ENCODE results near the gene TMEM145. TPM values are rescaled to one million over a fixed set of nuclear protein-coding genes. Genes with fewer than 3 reads are reported as not detected.

Gene TMEM145
- total and polyA plus RNA-seq, 10 of the 15 experiments (the other 5 are each of a cell fraction or from before 2014, with no cell fraction given), result 0.04 to 0.97 (median 0.16) TPM; not detected in 4

DNA sequence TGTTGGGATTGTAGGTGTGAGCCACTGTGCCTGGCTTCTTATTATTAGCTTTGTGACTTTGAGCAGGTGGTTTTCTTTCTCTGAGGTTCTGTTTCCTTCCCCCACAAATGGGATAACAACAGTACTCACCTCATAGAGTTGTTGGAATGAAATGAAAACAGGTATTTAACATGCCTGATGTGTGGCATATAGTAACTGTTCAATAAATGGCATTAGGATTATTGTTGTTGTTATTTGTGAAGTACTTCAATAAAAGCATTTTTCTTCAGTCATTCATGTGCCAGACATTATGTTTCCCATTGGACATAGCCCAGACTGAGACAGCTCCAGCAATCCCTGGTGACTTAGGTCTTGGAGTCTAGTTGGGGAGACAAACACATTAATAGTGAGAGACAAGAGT, 13.9 kb downstream of the TMEM145 start:
- FAIRE-seq (no peak), ATAC-seq (no peak), DNase-seq (ENCODE audit: low read depth, low spot score) (no peak)
- RAD21 ChIA-PET (ENCODE audit: unreplicated experiment), result no interaction called here
- Histone ChIP-seq H3K36me3 (ENCODE audit: control insufficient read depth in 2 of 2, insufficient read depth in 2 of 2, low read length in 1 of 2) (no peaks in the 10 kb centered on the region), H3K27ac (ENCODE audit: control insufficient read depth, insufficient read depth) (no peak overlapping the region), H3K4me3 (peak overlapping the region; percentile 93; the same call in 1 of the 2 replicates), H3K27me3 (replicated peaks in 1 of 2; ENCODE audit: control insufficient read depth in 2 of 2, insufficient read depth in 2 of 2, low read length in 1 of 2) (peaks cover 3 to 4% of the 10 kb centered on the region in 2 experiments; a peak in 2 of 4 replicates), H3K9me3 (replicated peaks; ENCODE audit: control insufficient read depth, insufficient read depth, low read length) (no peaks in the 10 kb centered on the region), H3K4me2 (ENCODE audit: control insufficient read depth, insufficient read depth) (peak overlapping the region; percentile 91), H4K20me1 (ENCODE audit: control insufficient read depth, insufficient read depth) (no peaks in the 10 kb centered on the region), H3K9ac (ENCODE audit: control insufficient read depth, insufficient read depth, low read length) (no peak overlapping the region), H2AFZ (ENCODE audit: control insufficient read depth, low read depth, low read length) (no peak overlapping the region), H3K79me2 (ENCODE audit: control insufficient read depth, insufficient read depth, low read length) (peaks cover 13% of the 10 kb centered on the region), H3K4me1 (ENCODE audit: control insufficient read depth, insufficient read depth, low read length) (peaks cover 7% of the 10 kb centered on the region)
- in situ Hi-C loops (cut with MboI) (no loop called here), intact Hi-C loops (cut with micrococcal nuclease; ENCODE audit: unreplicated experiment) (loop anchor here (5.0 to 10.0 kb wide), 2 partner anchors 95 to 222 kb away; no protein-coding TSS in a partner anchor)
- POLR2A ChIA-PET, result interaction anchor here (1.0 kb wide), 1 partner anchor 251 kb away, joined by 3 read pairs; the partner anchor contains the start of gene ZNF574
- BruUV-seq (replicated peaks), result no TSS peak
- TF ChIP-seq IKZF2 (IDR thresholded peaks at IDR 0.05) (no peak), SUPT20H (IDR thresholded peaks at IDR 0.05; ENCODE audit: borderline replicate concordance, control insufficient read depth, low read depth, low read length) (no peak), ZBED1 (IDR thresholded peaks at IDR 0.05; ENCODE audit: borderline replicate concordance) (no peak), KDM1A (IDR thresholded peaks at IDR 0.05; ENCODE audit: borderline replicate concordance) (no peak), CBFB (IDR thresholded peaks at IDR 0.05; ENCODE audit: low read depth) (no peak), SREBF1 (IDR thresholded peaks at IDR 0.05; ENCODE audit: low read length) (no peak)
- TF ChIP-seq, protein P1, sequence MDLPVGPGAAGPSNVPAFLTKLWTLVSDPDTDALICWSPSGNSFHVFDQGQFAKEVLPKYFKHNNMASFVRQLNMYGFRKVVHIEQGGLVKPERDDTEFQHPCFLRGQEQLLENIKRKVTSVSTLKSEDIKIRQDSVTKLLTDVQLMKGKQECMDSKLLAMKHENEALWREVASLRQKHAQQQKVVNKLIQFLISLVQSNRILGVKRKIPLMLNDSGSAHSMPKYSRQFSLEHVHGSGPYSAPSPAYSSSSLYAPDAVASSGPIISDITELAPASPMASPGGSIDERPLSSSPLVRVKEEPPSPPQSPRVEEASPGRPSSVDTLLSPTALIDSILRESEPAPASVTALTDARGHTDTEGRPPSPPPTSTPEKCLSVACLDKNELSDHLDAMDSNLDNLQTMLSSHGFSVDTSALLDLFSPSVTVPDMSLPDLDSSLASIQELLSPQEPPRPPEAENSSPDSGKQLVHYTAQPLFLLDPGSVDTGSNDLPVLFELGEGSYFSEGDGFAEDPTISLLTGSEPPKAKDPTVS (IDR thresholded peaks at IDR 0.05; ENCODE audit: low read depth, low read length), result no peak
- TF ChIP-seq, protein P2, sequence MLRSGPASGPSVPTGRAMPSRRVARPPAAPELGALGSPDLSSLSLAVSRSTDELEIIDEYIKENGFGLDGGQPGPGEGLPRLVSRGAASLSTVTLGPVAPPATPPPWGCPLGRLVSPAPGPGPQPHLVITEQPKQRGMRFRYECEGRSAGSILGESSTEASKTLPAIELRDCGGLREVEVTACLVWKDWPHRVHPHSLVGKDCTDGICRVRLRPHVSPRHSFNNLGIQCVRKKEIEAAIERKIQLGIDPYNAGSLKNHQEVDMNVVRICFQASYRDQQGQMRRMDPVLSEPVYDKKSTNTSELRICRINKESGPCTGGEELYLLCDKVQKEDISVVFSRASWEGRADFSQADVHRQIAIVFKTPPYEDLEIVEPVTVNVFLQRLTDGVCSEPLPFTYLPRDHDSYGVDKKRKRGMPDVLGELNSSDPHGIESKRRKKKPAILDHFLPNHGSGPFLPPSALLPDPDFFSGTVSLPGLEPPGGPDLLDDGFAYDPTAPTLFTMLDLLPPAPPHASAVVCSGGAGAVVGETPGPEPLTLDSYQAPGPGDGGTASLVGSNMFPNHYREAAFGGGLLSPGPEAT (IDR thresholded peaks at IDR 0.05; ENCODE audit: low read depth), result no peak
- TF ChIP-seq, protein P3, sequence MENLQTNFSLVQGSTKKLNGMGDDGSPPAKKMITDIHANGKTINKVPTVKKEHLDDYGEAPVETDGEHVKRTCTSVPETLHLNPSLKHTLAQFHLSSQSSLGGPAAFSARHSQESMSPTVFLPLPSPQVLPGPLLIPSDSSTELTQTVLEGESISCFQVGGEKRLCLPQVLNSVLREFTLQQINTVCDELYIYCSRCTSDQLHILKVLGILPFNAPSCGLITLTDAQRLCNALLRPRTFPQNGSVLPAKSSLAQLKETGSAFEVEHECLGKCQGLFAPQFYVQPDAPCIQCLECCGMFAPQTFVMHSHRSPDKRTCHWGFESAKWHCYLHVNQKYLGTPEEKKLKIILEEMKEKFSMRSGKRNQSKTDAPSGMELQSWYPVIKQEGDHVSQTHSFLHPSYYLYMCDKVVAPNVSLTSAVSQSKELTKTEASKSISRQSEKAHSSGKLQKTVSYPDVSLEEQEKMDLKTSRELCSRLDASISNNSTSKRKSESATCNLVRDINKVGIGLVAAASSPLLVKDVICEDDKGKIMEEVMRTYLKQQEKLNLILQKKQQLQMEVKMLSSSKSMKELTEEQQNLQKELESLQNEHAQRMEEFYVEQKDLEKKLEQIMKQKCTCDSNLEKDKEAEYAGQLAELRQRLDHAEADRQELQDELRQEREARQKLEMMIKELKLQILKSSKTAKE (IDR thresholded peaks at IDR 0.05; ENCODE audit: low read depth, poor library complexity, severe bottlenecking), result no peak
- TF ChIP-seq, protein P4, sequence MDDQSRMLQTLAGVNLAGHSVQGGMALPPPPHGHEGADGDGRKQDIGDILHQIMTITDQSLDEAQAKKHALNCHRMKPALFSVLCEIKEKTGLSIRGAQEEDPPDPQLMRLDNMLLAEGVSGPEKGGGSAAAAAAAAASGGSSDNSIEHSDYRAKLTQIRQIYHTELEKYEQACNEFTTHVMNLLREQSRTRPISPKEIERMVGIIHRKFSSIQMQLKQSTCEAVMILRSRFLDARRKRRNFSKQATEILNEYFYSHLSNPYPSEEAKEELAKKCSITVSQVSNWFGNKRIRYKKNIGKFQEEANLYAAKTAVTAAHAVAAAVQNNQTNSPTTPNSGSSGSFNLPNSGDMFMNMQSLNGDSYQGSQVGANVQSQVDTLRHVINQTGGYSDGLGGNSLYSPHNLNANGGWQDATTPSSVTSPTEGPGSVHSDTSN (IDR thresholded peaks at IDR 0.05; ENCODE audit: insufficient replicate concordance, low read depth, low read length), result no peak
- CTCF ChIA-PET, result interaction anchor here (0.7 to 2.9 kb wide), 4 partner anchors 14 to 203 kb away, joined by 3 to 11 read pairs (median 5); no protein-coding TSS in a partner anchor
- SMC1A ChIA-PET (ENCODE audit: uncharacterized antibody, unreplicated experiment), result interaction anchor here (1.5 kb wide), 1 partner anchor 32 kb away, joined by 3 read pairs; no protein-coding TSS in a partner anchor

All from GM12878 (cell line).